Omental fat pad (tissue), 4 donors: ENCODE results near the gene HIF1A. TPM values are rescaled to one million over a fixed set of nuclear protein-coding genes. Genes with fewer than 3 reads are reported as not detected.

Experiments
- ATAC-seq: fragments of 150-250 bp; one replicate; pipeline ENCODE4 v1.9.1; 2016; ENCODE audit warnings: mild to moderate bottlenecking, moderate library complexity; ENCODE audit not compliant: low FRiP score
- DNase-seq: peaks from one replicate; pipeline ENCODE4 v3.0.0-alpha.2; 2019; ENCODE audit warnings: low spot score
- CTCF ChIP-seq, 3 donors: fragments of 450-650 bp; IDR thresholded peaks; one replicate each; pipeline ENCODE4 v1.5.1; 2016 to 2017; ENCODE audit warnings: antibody characterized with exemption in 3 of 3, mild to moderate bottlenecking in 3 of 3, moderate library complexity in 2 of 3
- total RNA-seq, 4 donors: library from RNA; depleted of rRNA; stranded (reverse); fragments of >200 nt; gene quantifications; one replicate each; pipeline ENCODE4 v1.1.0, GENCODE V29; 2016

The HIF1A gene
- total RNA-seq, 4 donors from 2014 or later, result 95.2 to 550 (median 159) TPM

- no peak for DNase-seq
- TF ChIP-seq CTCF (IDR thresholded peaks at IDR 0.05), result no peak
Observed at GRCh38 chr14:61690039-61690438, 5.3 kb upstream of the HIF1A start.

DNA sequence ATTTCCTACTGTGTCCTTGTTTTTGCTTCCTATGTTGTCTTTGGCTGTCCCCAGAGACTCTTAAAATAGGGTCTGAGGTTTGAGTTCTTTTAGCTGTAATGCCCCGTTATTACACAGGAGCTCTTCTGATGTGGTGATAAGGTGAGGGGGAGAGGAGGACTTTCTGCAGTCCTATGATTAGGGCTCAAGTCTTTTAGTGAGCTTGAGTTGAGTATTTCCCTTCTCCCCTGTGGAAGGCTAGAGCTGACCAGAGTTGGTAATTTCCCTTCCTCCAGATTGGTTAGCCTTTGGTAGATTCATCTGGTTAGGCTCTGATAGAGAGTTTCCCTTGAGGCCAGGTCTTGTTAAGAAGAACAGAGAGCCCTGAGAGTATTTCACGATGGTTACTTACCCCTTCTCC is 4.3 kb upstream of the HIF1A start:
- no peak for DNase-seq
- no peak for TF ChIP-seq CTCF (IDR thresholded peaks at IDR 0.05)
- no peak for ATAC-seq

More at GRCh38 chr14:61690039-61690438, 5.3 kb upstream of the HIF1A start:
- ATAC-seq, result no peak

DNA sequence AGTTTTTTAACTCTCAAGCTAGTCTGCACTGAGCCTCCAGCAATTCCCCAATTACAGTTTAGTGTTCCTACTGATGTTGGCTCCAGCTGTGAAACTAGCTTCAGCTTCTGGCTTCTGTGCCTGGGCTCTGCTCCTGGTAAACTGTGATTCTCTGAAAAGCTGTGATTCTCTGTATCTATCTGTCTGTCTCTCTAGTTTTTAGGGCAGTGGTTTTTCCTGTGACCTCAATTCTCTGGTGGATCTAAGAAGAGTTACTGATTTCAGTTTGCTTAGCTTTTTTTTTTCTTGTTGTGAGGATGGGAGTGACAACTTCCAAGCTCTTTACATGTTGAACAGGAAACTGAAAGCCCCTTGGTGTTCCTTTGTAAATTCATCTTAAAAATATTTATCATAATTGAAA is 3.8 kb upstream of the HIF1A start:
- TF ChIP-seq CTCF (IDR thresholded peaks at IDR 0.05), result no peak
- no peak for ATAC-seq
- no peak for DNase-seq

DNA sequence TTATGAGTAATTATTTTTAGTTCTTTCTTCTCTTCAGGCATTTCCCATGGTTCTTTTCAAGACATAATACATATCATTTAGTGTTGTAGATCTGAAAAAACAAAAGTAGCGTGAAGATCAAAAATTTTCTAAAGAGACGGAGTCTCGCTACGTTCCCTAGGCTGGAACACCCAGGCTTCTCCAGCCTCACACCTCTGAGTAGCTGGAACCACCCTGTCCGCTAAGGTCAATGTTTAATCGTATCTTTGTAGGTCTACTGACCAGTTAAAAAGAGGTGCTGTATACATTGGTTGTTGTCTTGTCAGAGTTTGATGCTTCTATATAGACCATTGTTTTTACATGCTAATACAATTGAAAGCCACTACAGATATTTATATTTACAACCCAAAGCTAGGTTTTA is 1.3 kb upstream of the HIF1A start:
- TF ChIP-seq CTCF (IDR thresholded peaks at IDR 0.05), result no peak
- DNase-seq (no peak), ATAC-seq (no peak)

- DNase-seq, result peak; percentile 32
- no peak for TF ChIP-seq CTCF (IDR thresholded peaks at IDR 0.05)
- ATAC-seq, result peak; percentile 11
Observed at GRCh38 chr14:61695695-61696527, 598 bp downstream of the HIF1A start.

DNA sequence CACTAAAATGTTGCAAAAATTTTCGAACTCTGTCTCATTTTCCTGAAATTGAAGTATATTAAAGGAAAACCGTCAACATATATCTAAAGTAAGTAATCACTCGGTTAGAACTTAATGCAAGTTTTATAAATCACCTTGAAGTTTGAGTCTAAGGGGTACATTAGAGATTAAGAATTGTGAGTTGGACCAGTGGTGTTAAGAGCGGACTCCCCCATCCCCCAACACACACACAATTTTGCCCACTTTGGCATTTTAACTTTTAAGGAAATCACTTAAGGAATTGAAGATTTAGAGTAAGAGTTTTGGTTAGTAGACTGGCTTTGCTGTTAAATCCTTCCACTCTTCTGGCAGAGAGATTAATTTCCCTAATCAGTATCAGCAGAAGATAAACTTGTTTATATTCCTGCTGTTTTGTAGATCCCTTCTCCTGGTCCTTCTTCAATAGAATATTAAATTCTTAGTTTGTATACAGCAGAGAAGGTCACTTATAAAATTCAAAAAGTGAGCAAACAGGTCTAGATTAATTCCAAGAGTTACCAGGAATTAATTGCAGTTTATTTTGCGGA is 1.5 kb downstream of the HIF1A start:
- TF ChIP-seq CTCF (IDR thresholded peaks at IDR 0.05), result no peak
- no peak for DNase-seq
- no peak for ATAC-seq
